Activated CD4-positive, alpha-beta T cell treated with anti-CD3 and anti-CD28 coated beads for 48 hours (primary cell): ENCODE results near the gene GABRG3.

Source experiments
- DNase-seq: peaks from one replicate; pipeline ENCODE4 v3.0.0-alpha.2; 2020

The GABRG3 gene

DNA sequence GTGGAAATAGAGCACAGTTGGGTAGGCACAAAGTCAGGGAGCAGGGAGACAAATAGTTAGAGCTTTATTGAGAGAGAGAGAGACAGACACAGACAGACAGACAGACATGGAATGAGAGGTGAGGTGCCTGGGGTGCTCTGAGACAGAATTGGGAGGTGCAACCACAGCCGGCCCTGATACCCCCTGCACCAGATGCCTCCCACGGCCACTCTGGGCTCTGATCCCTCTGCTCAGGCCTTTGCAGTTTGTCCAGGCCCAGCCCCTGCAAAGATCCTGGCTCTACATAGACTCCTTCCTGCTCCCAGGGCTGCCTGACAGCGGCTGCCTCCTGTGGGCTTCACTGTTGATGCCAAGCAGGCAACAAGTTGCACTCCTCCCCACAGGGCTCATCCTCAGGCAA, 283.8 kb downstream of the GABRG3 start:
- DNase-seq, result no peak

DNA sequence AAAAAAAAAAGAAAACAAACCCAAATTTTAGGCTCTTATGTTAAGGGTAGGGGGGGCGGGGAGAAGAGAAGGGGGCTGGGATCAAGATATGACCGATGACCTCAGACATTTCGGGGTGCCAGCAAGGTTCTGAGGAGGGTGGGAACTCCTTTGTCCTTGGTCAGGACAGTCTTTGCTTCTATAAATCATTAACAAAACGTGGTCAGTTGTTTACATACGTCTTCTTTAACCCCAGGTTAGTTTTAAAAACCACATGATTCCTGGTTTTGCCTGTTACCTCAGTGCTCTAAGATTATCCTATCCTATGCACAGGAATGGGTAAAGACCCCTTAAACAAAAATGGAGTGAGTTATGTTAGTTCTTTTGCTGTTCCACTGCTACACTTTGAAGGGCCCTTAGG, 285.5 kb downstream of the GABRG3 start:
- no peak for DNase-seq

DNA sequence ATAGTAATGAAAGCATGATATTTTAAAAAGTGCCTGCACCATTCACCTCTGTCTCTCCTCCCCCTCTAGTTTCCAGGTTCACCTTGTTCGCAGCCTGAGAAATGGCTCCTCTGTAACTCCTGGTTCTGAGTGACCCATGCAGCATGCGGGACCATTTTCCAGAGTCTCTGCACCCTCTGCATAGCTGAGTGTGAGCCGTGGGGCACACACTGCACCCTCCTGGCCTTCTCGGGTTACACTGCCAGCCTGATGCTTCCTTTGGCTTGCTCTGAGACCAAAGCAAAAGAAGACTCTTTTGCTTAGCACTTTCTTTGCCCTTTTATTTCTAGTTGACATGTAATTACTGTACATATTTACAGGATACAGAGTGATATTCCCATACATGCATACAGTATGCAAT, 287.3 kb downstream of the GABRG3 start:
- no peak for DNase-seq

- DNase-seq, result no peak
Observed at GRCh38 chr15:27260523-27260922, 289.5 kb downstream of the GABRG3 start.

DNA sequence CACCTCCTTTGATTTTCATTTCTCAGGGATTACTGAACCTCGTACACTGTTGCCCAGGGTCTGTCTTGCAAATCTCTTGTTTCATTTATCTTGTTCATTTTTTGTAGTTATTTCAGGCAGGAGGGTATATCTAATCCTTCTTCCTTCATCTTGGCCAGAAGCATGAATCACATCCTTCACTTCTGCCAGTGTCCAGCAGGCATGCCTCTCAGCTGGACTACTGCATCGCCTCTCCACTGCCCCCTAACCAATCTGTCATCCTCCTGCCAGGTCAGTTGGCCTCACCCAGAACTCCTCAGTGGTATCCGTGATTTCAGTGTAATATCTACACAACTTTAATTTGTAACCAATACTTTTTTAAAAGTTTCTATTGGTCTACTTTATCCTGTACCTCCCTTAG, 297.9 kb downstream of the GABRG3 start:
- DNase-seq, result no peak

DNA sequence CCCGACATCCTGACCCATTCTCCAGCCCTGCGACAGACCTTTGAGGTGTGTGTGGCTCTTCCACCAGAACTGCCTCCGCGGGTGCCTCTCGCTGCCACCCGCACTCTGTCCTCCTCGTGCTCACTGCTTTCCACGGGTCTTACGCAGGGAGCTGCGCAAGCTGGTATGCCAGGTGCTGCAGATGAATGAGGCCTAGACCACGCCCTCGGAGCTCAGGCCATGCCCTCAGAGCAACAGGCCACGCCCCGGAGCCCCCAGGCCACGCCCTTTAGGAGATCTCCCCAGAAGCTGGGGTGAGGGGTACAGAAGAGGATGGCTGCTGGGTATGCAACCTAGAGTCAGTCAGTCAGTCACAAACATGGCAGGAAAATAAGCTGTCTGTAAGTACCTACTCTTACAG, 300.3 kb downstream of the GABRG3 start:
- DNase-seq, result no peak

GRCh38 chr15:27272427-27272826, 301.4 kb downstream of the GABRG3 start:
- DNase-seq, result no peak

- no peak for DNase-seq
Observed at GRCh38 chr15:27273506-27273905, 302.5 kb downstream of the GABRG3 start.

DNA sequence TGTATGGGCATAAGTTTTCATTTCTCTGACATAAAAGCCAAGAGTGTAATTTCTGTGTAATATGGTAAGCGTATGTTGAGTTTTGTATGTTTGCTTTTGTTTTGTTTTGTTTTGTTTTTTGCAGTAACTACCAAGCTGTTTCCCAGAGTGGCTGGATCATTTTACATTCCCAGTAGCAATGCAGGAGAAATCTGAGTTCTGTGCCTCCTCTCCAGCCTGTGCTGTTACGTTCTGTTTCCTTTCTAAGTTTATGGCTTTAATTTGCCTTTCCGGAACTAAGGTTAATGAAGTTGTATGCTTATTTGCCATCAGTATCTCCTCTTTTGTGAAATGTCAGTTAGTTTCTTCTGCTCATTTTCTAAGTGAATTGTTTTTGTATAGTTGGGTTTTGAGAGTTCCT, 307.8 kb downstream of the GABRG3 start:
- DNase-seq, result no peak

DNA sequence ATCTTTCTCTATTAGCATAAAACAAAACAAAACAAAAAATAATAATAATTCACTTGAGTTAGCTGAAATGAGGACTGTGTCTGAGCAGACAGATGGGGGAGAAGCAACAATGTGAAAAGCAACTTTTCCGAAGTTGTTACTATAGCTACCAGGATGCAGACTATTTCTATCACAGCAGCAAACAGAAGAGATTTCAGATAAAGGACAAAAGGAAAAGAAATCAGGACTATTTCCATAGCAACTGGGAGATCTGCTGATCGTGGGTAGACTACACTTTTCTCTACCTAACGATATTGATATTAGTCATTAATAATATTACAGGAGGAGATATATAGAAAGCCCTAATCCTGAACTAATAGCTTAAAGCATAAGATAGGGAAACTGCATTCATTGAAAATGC, 321.7 kb downstream of the GABRG3 start:
- no peak for DNase-seq

DNA sequence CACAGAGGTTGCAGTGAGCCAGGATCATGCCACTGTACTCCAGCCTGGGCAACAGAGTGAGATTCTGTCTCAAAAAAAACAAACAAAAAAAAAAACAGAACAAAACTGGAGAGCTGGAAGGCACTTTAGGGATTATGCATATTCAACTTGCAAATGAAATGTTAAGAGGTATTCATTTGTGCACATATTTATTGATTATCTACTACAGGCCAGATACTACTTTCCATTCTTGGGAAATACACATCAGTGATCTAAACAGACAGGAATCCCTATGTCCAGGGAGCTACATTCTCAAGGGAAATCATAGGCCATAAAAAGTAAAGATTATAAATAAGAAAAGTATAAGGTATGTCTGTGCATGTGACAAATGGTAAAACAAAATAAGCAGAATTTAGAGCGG, 322.6 kb downstream of the GABRG3 start:
- no peak for DNase-seq

GRCh38 chr15:27317736-27318135, 346.8 kb downstream of the GABRG3 start:
- DNase-seq, result no peak

GRCh38 chr15:27323801-27324200, 352.8 kb downstream of the GABRG3 start:
- DNase-seq, result no peak

GRCh38 chr15:27324886-27325615, 354.1 kb downstream of the GABRG3 start:
- DNase-seq, result no peak

DNA sequence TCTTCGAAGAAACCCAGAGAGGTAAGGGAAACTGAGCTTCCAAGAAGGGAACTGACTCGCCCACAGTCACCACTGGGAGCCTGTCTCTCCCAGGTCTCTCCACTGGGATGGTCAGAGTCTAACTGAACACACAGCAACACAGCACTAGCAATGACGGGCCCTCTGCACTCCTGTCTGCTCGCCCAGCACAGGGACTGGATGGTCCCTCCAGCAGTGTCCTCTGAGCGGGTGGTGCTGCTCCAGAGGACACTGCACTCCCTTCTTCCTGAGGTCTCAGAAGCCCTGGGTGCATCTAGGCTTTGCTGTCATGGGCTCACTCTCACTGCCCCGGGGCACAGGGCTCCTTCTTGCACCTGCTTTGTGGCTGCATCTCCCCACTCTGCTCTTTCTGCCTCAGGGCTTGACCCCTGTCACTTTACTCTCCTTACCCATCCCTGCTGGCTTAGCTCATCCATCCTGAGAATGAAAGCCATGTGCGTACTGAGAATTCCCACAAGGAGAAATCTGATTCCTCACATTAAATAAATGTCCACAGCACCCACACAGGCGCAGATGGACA, 356.6 kb downstream of the GABRG3 start:
- no peak for DNase-seq

DNA sequence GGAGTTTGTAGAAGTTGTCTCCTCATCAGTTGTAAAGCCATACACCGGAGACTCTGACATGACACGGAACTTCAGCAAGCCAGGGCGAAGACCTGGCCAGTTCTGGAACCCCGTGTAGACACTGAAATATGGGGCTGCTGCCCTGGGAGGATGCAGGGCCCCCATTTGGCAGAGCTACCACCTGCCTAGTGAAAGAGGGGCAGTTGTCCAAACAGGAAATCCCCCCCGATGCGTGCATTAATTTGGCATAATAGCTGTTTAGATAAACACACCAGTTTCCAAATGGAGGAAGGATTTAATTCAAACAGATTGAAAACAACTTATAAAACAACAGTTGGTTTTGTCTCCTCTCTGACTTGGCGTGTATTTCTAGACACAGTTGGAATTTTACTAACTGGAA, 357.2 kb downstream of the GABRG3 start:
- DNase-seq, result no peak

DNA sequence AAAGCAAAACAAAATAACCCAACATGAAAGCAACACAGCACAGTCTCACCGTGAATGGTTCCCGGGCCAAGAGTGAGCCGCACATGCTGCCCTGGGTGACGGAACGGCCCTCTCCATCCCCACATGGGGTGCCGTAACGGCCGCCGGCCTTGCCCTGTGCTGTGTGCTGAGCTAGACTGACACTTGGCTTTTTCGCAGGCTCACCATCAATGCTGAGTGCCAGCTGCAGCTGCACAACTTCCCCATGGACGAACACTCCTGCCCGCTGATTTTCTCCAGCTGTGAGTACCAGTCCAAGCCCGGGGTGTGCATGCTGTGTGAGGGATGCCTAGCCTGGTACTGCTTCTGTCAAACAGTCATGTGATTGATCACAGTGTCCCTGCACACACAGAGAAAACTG, 357.6 kb downstream of the GABRG3 start:
- no peak for DNase-seq

- DNase-seq, result no peak
Observed at GRCh38 chr15:27330326-27330725, 359.3 kb downstream of the GABRG3 start.

DNA sequence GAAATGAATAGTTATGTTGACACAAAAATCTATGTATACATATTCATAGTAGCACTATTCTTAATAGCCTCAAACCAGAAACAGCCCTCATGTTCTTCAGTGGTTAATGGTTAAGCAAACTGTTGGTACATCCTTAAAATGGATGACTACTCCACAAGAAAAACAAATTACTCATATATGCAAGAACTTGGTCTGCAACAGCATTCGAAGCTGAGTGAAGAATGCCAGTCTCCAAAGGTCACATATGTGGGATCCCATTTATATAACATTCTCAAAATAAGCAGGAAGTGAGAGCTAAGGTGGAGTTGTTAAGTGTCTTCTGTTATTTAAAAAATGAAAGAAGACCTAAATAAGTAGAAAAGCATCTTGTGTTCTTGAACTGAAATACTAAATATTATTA, 365.7 kb downstream of the GABRG3 start:
- DNase-seq, result no peak

- DNase-seq, result no peak
Observed at GRCh38 chr15:27339138-27339537, 368.2 kb downstream of the GABRG3 start.

- DNase-seq, result no peak
Observed at GRCh38 chr15:27341780-27342343, 370.9 kb downstream of the GABRG3 start.

- no peak for DNase-seq
Observed at GRCh38 chr15:27342991-27343390, 372.0 kb downstream of the GABRG3 start.

- DNase-seq, result no peak
Observed at GRCh38 chr15:27352136-27352535, 381.2 kb downstream of the GABRG3 start.

GRCh38 chr15:27353856-27354255, 382.9 kb downstream of the GABRG3 start:
- no peak for DNase-seq
